ENCODE results near the gene CD70.

- TF ChIP-seq POLR2A (IDR thresholded peaks at IDR 0.05; ENCODE audit: low read depth, low read length) = no peak
- no peak for TF ChIP-seq POLR2AphosphoS5 (IDR thresholded peaks at IDR 0.05; ENCODE audit: low read depth, low read length)
Observed at GRCh38 chr19:6604906-6605305, 14.0 kb upstream of the CD70 start.
